Skeletal muscle tissue (tissue), 4 donors: ENCODE results near the gene DPP7. TPM values are rescaled to one million over a fixed set of nuclear protein-coding genes. Genes with fewer than 3 reads are reported as not detected.
"Not testable (repeated sequence)": the region's sequence is repeated elsewhere in the genome, so short reads cannot be mapped to it uniquely, and the experiment has no call there.

ENCODE experiments used
- H3K27ac ChIP-seq: one replicate; pipeline ENCODE4 v1.7.0; 2013; ENCODE audit warnings: mild to moderate bottlenecking, low read depth, low read length, inconsistent platforms
- H3K27me3 ChIP-seq, 3 donors: one replicate each; pipeline ENCODE4 v1.7.0; 2013; ENCODE audit warnings: low read length in 3 of 3; ENCODE audit not compliant: control insufficient read depth in 3 of 3, insufficient read depth in 3 of 3
- H3K36me3 ChIP-seq, 3 donors: one replicate each; pipeline ENCODE4 v1.7.0; 2013; ENCODE audit warnings: low read length in 3 of 3; ENCODE audit not compliant: control insufficient read depth in 3 of 3, insufficient read depth in 3 of 3
- H3K4me1 ChIP-seq, 3 donors: one replicate each; pipeline ENCODE4 v1.7.0; 2013; ENCODE audit warnings: low read length in 3 of 3, mild to moderate bottlenecking in 3 of 3; ENCODE audit not compliant: control insufficient read depth in 3 of 3, insufficient read depth in 3 of 3
- H3K4me3 ChIP-seq, 3 donors: one replicate each; pipeline ENCODE4 v1.7.0; 2013; ENCODE audit warnings: low read length in 3 of 3
- H3K9ac ChIP-seq, 3 donors: one replicate each; pipeline ENCODE4 v1.7.0; 2013; ENCODE audit warnings: low read length in 3 of 3, mild to moderate bottlenecking in 3 of 3, moderate library complexity in 2 of 3, low read depth in 1 of 3
- H3K9me3 ChIP-seq, 3 donors: one replicate each; pipeline ENCODE4 v1.7.0; 2013; ENCODE audit warnings: low read length in 3 of 3; ENCODE audit not compliant: control insufficient read depth in 3 of 3
- total RNA-seq: library from RNA; depleted of rRNA; stranded (reverse); fragments of >200 nt; gene quantifications from one replicate; pipeline ENCODE4 v1.2.3, GENCODE V29; 2014
- donor health status: Osteomylitis.

Gene DPP7
- total RNA-seq, 1 donor from 2014 or later, result 19.8 TPM

- not testable (repeated sequence) for H3K4me3 ChIP-seq, H3K27ac ChIP-seq, H3K4me1 ChIP-seq, H3K9me3 ChIP-seq, H3K9ac ChIP-seq, H3K27me3 ChIP-seq, H3K36me3 ChIP-seq
Measured at GRCh38 chr9:137121927-137122795, 7.6 kb upstream of the DPP7 start.

GRCh38 chr9:137118092-137118603 lies 3.6 kb upstream of the DPP7 start:
- H3K4me3 ChIP-seq, H3K9ac ChIP-seq, H3K9me3 ChIP-seq, H3K27me3 ChIP-seq, H3K36me3 ChIP-seq, H3K27ac ChIP-seq, H3K4me1 ChIP-seq: not testable (repeated sequence)

- H3K36me3 ChIP-seq, result peaks cover 0 to 6% (median 6%) of the 10 kb centered on the region in 3 donors
- peaks cover 5 to 10% (median 6%) of the 10 kb centered on the region in 3 donors for H3K4me1 ChIP-seq
- H3K9ac ChIP-seq, result no peak overlapping the region
- H3K27me3 ChIP-seq, result no peaks in the 10 kb centered on the region
- no peaks in the 10 kb centered on the region for H3K9me3 ChIP-seq
- H3K4me3 ChIP-seq, result no peak overlapping the region
- H3K27ac ChIP-seq, result no peak overlapping the region
Measured at GRCh38 chr9:137117269-137117731, 2.8 kb upstream of the DPP7 start.

GRCh38 chr9:137116728-137117127 lies 2.2 kb upstream of the DPP7 start:
- H3K4me3 ChIP-seq, result no peak overlapping the region
- H3K9ac ChIP-seq, result no peak overlapping the region
- no peaks in the 10 kb centered on the region for H3K27me3 ChIP-seq
- H3K36me3 ChIP-seq, result peaks cover 0 to 6% (median 6%) of the 10 kb centered on the region in 3 donors
- no peak overlapping the region for H3K27ac ChIP-seq
- peaks cover 5 to 10% (median 6%) of the 10 kb centered on the region in 3 donors for H3K4me1 ChIP-seq
- H3K9me3 ChIP-seq, result no peaks in the 10 kb centered on the region

GRCh38 chr9:137116027-137116507 lies 1.5 kb upstream of the DPP7 start:
- Histone ChIP-seq H3K4me3 (no peak overlapping the region), H3K27ac (no peak overlapping the region), H3K9ac (no peak overlapping the region), H3K9me3 (no peaks in the 10 kb centered on the region), H3K27me3 (no peaks in the 10 kb centered on the region), H3K36me3 (peaks cover under 1 to 6% (median 6%) of the 10 kb centered on the region in 3 donors), H3K4me1 (peaks cover 5 to 10% (median 6%) of the 10 kb centered on the region in 3 donors)

- no peak overlapping the region for H3K27ac ChIP-seq
- peaks cover 5 to 10% (median 6%) of the 10 kb centered on the region in 3 donors for H3K4me1 ChIP-seq
- no peaks in the 10 kb centered on the region for H3K27me3 ChIP-seq
- H3K36me3 ChIP-seq, result peaks cover 5 to 9% (median 6%) of the 10 kb centered on the region in 3 donors
- H3K9ac ChIP-seq, result peak overlapping the region in 1 of 3 donors; percentile 69
- H3K4me3 ChIP-seq, result peak overlapping the region in 2 of 3 donors; percentile 68 to 71
- H3K9me3 ChIP-seq, result no peaks in the 10 kb centered on the region
Measured at GRCh38 chr9:137115394-137116026, 977 bp upstream of the DPP7 start.

GRCh38 chr9:137114220-137114612 lies 317 bp downstream of the DPP7 start:
- peaks cover 5 to 10% (median 6%) of the 10 kb centered on the region in 3 donors for H3K4me1 ChIP-seq
- H3K4me3 ChIP-seq, result peak overlapping the region; percentile 30 to 71 (median 68)
- peaks cover 9 to 15% (median 12%) of the 10 kb centered on the region in 3 donors for H3K36me3 ChIP-seq
- H3K9me3 ChIP-seq, result no peaks in the 10 kb centered on the region
- no peak overlapping the region for H3K27ac ChIP-seq
- no peaks in the 10 kb centered on the region for H3K27me3 ChIP-seq
- H3K9ac ChIP-seq, result peak overlapping the region in 2 of 3 donors; percentile 50 to 69

- Histone ChIP-seq H3K9me3 (no peaks in the 10 kb centered on the region), H3K36me3 (peaks cover 16 to 19% (median 18%) of the 10 kb centered on the region in 3 donors), H3K27ac (no peak overlapping the region), H3K27me3 (no peaks in the 10 kb centered on the region), H3K4me3 (no peak overlapping the region), H3K9ac (no peak overlapping the region), H3K4me1 (peaks cover 5 to 7% (median 6%) of the 10 kb centered on the region in 3 donors)
Measured at GRCh38 chr9:137113385-137114159, 961 bp downstream of the DPP7 start.

- Histone ChIP-seq H3K9me3 (no peaks in the 10 kb centered on the region), H3K4me3 (no peak overlapping the region), H3K27me3 (no peaks in the 10 kb centered on the region), H3K27ac (no peak overlapping the region), H3K36me3 (peaks cover 23 to 27% (median 25%) of the 10 kb centered on the region in 3 donors), H3K9ac (no peak overlapping the region), H3K4me1 (peaks cover 5 to 7% (median 6%) of the 10 kb centered on the region in 3 donors)
Measured at GRCh38 chr9:137112564-137113384, 1.8 kb downstream of the DPP7 start.
